NCI-H524 treated with DMSO at 0.1 percent for 48 hours (cell line): Measurements from ENCODE around the gene AKAP8L.

Experiments used
- DNase-seq: peaks from one replicate; lab custom pipeline; 2025; lab: John Stamatoyannopoulos, UW

AKAP8L gene

GRCh38 chr19:15418579-15419412 lies at the start of gene AKAP8L:
Gene AKAP8L, minus strand, starts transcription at chr19:15418988. Its CDS starts 65 bp downstream, at chr19:15418923.
- DNase-seq, result peak; percentile 99

GRCh38 chr19:15467734-15468214 lies 49.0 kb upstream of the AKAP8L start:
- no peak for DNase-seq

GRCh38 chr19:15466851-15467733 lies 48.3 kb upstream of the AKAP8L start:
- no peak for DNase-seq

- DNase-seq, result no peak
Observed at GRCh38 chr19:15464394-15465385, 45.9 kb upstream of the AKAP8L start, which contains the start of gene RASAL3. Gene RASAL3, minus strand, starts transcription at chr19:15464544. Its CDS starts 186 bp downstream, at chr19:15464358.

DNA sequence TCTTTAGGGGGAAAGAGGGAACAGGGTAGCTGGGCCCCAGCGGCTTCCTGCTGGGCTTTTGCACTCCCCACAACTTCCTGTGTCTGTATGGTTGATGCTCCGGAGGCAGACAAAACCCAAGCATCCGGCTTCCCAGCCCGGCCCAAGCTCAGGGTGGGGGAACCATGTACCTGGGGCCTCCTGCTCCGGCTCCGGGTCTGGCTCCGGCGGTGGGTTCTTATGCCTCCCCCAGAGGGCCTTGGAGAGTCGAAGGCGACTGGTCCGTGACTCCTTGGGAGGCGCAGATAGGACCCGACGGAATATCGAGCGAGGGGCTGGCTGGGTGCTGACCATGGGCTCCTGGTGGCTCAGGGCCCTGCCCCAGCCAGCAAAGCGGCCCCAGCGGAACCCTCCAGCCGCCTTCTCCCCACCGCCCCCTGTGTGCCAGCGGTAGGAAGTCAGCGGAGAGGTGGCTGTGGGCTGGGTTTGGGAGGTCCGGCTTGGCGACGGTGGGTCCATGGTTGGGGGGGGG lies 45.1 kb upstream of the AKAP8L start:
- no peak for DNase-seq

DNA sequence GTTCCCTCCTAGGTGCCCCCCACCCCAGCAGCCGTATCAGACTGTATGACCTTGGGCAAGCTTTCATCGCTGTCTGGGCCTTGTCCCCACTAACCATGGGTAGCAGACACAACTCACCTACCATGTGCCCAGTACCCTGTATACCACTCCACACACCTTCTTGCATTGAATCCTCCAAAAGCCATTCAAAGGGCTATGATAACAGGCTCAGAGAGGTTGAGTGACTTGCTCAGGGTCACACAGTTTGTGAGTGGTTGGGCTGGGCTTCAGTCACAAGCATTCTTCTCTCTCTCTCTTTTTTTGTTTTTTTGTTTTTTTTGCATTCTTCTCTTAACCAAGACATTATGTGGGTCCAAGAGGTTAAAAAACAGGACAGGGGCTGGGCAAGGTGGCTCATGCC lies 42.9 kb upstream of the AKAP8L start:
- DNase-seq, result no peak

DNA sequence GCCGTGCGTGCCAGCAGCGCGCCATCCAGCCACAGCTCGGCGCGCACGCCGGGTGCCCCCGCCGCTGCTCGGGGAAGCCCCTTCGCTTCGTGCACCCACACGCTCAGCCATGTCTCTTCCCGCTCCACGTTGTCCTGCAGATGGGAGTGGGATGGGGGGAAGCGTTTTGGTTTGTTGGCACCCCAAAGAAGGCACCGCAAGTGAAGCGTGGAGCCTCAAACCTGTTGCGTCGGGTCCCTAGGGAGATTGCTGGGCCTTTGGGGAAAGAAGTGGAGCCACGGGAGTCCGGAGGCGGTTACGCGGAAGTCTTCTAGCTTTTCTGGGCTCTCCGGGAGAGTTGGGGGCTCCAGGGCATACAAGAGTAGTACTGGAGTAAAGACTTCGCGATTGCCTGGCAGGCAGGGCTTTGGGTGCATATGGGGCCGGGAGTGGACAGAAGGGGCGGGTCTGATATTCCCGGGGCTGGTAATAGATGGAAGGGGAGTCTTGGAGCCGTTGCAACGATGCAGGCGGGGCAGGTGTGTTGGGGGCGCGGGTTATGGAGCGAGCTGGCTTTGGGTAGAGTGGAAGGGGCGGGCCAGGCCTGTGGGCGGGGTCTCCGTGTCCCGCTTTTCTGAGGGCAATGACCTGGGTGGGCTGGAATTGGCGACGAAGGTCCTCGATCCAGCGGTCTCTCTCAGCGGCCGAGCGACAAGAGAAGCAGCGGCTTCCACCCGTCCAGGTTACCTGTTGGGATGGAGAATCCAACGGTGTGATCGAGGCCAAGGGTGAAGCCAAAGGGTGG lies 39.1 kb upstream of the AKAP8L start:
- DNase-seq, result no peak

DNA sequence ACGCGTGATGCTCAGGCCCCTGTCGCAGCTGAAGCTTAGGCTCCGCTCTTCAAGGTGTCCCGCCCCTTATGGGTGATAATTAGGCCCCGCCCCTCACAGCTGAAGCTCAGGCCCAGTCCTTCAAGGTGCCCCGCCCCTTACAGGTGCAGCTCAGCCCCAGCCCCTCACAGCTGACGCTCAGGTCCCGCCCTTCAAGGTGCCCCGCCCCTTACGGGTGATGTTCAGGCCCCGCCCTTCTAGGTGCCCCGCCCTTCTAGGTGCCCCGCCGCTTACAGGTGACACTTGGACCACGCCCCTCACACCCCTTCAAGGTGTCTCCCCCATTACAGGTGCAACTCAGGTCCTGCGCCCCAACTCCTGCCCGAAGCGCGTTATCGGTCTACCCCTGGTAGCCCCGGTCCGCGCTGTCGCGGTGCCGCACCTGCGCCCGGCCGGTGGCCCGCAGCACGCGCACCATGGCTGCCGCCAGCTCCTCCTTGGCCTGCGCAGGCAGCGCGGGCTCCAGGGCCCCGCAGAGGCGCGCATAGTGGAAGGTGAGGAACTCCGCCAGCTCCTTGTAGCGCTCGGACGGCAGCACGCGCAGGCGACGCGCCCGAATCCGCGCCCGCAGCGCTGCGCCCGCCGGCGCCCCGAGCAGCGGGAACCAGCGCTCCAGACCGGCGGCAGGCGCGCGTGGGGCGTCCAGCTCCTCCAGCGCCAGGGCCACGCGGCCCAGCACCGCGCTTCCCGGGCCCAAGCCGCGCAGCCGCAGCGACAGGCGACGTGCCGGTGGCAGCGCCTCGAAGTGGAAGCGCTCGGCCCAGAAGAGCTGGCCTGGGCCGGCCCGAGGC lies 38.3 kb upstream of the AKAP8L start:
- DNase-seq, result no peak

DNA sequence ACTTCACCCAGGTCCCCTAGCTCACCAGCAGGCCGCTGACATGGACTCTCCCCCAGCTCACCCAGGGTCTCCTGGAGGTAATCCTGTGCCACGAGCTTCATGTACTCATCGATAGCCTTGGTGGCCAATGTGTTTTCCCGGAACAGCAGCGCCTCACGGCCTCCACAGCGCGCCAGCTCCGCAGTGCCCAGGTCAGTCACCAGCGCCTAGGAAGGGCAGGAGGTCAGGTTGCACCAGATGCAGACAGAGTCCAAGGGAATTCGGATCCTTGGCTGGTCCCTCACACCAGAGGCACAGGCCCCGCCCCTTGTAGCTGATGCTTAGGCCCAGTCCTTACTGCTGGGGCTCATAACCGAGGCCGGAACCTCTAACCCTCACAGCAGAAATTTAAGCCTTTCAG lies 37.7 kb upstream of the AKAP8L start:
- DNase-seq, result no peak

GRCh38 chr19:15455996-15456395 lies 37.2 kb upstream of the AKAP8L start:
- DNase-seq, result no peak

DNA sequence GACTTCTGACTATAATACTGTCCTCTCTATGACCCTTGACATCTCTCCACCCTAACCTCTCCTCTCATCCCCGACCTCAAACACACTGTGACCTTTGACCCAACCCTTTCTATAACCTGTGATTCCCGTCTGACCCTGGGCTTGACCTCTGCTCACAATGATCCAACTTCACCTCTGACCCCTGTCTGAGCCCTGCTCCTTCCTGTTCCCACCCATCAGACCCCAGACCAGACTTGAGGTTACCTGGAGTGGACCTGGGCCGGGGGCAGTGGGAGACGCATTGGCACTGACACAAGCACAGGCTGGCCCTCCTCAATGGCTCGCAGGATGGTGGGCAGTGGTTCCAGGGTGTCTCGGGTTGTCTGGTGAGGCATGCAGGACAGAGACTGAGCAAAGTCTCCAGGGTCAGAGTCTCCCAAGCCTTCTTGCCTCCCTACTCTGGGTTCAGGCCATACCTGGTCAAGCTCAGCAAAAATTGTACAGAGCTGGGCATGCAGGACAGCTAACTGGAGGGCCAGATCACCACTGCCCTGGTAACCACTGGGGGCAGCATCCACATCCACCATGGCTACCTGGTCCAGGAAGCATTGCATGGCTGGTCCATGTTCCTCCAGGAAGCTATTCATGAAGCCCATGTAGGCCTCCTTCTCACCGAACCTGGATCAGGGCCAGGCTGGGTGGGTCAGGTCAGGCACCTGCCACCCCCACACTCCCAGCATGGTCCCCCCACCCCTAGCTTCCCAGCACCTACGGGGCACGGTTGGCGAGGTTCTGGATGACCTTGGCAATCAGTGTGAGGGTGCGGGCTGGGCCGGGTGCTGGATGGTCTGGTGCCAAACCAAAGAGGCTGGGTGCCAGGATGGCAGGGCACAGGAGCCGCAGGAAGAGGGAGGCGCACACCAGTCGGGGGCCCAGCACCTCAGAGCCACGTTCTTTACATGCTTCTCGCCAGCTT lies 35.4 kb upstream of the AKAP8L start:
- no peak for DNase-seq

DNA sequence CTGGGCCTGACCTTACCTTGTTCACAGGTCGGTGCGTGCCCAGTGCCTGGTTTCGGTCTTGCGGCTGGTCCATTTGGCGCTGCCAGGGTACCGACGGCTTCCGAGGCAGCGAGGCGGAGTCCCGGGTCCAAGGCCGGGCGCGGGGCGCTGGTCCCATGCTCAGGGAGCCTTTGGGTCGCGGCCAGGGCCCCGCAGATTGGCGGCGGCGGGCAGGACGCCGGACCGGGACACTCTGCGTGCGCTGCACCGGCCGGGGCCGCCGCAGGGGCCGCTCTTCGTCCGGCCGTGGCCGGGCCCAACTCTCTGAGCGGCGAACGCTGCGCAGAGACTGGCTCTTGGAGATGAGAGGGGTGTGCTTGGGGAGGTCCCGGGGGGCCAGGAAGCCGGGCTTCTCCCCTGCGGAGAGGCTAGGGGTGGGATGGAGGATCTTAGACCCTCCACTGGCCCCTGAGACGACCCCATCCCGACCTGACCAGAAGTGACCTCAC lies 34.3 kb upstream of the AKAP8L start:
- DNase-seq, result no peak

- no peak for DNase-seq
Observed at GRCh38 chr19:15452111-15453047, 33.6 kb upstream of the AKAP8L start.

DNA sequence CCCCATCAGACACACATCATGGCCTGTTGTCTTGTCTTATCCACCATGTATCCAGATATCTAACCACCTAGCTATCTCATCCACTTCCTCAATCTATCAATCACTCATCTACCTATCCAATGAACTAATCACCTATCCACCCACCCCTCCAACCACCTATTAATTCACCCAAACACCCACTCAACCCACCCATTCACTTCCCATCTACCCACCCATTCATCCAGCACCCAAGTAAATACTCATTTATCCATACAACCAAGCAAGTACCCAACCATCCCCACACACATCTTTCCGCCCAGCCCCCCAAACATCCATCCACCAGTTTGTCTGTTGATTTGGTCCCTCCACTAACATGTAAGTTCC lies 31.7 kb upstream of the AKAP8L start:
- DNase-seq, result no peak

DNA sequence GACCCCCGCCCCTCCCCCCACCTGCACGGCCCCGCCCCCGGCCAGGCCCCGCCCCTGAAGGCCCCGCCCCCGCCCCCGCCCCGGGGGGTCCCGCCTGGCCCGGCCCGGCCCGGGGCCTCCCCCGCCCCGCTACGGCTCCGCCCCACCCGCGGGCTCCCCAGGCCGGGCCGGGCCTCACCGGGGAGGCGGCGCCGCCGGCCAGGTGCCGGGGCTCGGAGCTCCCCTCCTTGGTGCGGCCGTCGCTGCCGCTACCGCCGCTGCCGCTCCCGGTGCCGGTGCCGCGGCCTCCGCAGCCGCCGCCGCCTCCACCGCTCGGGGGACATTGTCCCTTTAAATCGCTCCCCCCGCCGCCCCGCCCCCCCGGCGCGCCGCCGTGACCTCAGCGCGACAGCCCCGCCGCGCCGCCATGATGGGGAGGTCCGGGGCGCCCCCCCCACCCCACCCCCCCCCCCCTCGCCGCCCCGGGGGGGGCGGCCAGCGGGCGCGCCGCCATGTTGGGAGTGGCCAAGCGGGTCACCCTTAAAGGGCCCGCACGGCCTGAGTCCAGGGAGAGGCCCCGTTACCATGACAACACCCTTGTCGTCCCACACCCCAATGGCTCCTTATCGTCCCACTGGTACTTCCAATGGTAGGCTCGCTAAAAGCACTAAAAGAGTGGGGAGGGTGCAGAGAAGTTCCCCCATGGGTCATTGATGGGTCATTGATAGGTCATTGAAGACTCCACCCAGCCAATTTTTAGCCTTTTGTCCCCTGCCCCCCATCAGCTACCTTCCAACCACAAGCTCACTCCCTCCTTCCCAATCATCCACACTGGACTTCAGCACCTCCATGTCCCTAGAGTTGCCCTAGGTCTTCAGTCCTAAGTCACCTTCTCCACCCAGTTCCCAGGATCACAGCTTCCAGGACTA lies 31.1 kb upstream of the AKAP8L start, which contains the start of gene WIZ:
WIZ (minus strand) TSS at position 337 of the 908 bp plus-strand sequence. CDS start 1,649 bp downstream, outside the sequence.
- no peak for DNase-seq
